ENCODE measurements around the gene HNF1A.

Gene HNF1A

DNA sequence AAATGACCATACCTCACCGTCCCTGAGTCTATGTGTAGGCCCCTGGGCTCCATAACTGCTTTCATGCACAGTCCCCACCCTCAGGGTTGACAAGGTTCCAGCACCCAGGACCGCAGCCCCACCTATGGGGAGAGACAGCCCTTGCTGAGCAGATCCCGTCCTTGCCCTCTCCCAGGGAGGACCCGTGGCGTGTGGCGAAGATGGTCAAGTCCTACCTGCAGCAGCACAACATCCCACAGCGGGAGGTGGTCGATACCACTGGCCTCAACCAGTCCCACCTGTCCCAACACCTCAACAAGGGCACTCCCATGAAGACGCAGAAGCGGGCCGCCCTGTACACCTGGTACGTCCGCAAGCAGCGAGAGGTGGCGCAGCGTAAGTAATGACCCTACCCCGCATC, 10.3 kb downstream of the HNF1A start:
- no peak for DNase-seq (ENCODE audit: low read depth in 2 of 2)

DNA sequence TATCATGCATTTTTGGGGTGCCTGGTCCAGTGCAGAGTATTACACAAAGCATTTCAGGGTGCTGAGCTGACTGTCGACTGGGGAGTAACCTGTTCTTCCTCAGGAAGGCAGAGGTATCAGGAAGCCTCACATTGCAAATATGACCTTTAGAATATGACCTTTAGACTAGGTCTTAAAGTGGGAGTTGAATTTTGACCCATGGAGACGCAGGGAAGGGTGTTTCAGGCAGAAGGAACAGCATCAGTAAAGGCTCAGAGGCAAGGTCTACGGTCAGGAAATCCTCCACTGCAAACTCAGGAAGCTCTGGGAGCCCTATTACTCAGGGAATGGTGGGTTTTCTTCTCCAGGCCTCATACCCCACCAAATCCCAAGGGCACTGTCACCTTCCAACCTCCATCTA, 11.3 kb downstream of the HNF1A start:
- no peak for DNase-seq (ENCODE audit: low read depth in 2 of 2)

GRCh38 chr12:120990487-120991055, 12.2 kb downstream of the HNF1A start:
- no peak for DNase-seq (ENCODE audit: low read depth in 2 of 2)

DNA sequence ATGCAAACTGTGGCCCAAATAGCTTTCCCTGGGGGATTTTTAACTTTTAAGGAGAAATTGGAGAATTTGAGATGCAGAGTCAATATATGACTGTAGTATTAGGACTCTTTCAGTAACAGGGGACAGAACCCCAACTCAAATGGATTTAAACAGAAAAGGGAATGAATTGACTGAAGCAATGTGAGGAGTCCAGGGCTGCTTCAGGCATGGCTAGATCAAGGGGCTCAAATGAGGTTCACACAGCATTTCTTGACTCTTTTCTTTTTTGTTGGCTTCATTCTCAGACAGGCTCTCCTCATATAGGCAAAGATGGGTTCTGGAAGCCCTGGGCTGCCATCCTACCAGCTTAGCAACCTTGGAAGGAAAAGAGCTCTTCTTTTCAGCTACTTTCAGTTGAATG, 13.6 kb downstream of the HNF1A start:
- no peak for DNase-seq (ENCODE audit: low read depth in 2 of 2)

DNA sequence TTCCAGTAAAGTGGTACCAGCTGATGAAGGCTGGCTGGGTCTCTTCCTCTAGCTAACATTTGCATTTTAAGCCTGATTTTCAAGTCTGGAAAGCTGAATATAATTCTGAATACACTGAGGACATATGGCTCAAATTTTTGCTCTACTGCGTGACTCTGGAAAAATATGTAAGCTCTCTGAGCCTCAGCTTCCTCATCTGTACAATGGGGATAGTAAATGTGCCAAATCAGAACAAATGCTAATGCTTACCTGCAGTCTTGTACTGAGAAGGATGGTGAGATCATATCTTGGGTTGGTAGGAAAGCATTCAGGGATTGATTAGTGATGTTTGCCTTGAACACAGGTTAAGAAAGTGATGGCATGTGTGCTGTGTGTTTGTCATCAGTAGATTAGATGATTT, 14.6 kb downstream of the HNF1A start:
- no peak for DNase-seq (ENCODE audit: low read depth in 2 of 2)

DNA sequence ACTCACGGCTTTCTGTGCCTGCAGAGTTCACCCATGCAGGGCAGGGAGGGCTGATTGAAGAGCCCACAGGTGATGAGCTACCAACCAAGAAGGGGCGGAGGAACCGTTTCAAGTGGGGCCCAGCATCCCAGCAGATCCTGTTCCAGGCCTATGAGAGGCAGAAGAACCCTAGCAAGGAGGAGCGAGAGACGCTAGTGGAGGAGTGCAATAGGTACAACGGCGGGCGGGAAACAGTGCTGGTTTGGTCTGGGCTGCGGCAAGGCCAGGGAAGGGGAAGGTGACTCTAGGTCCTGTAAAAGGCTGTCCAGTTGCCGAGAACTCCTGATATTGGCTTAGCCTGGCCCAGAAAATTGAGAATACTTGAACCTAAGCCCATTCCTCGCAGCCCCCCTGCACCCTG, 15.2 kb downstream of the HNF1A start:
- DNase-seq (ENCODE audit: low read depth in 2 of 2), result no peak

DNA sequence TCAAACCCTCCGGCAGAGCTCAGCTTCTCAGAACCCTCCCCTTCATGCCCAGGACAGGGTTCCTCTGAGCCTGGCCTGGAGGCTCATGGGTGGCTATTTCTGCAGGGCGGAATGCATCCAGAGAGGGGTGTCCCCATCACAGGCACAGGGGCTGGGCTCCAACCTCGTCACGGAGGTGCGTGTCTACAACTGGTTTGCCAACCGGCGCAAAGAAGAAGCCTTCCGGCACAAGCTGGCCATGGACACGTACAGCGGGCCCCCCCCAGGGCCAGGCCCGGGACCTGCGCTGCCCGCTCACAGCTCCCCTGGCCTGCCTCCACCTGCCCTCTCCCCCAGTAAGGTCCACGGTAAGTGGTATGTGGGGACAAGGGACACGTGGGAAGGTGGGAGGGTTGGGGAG, 15.7 kb downstream of the HNF1A start:
- no peak for DNase-seq (ENCODE audit: low read depth in 2 of 2)

DNA sequence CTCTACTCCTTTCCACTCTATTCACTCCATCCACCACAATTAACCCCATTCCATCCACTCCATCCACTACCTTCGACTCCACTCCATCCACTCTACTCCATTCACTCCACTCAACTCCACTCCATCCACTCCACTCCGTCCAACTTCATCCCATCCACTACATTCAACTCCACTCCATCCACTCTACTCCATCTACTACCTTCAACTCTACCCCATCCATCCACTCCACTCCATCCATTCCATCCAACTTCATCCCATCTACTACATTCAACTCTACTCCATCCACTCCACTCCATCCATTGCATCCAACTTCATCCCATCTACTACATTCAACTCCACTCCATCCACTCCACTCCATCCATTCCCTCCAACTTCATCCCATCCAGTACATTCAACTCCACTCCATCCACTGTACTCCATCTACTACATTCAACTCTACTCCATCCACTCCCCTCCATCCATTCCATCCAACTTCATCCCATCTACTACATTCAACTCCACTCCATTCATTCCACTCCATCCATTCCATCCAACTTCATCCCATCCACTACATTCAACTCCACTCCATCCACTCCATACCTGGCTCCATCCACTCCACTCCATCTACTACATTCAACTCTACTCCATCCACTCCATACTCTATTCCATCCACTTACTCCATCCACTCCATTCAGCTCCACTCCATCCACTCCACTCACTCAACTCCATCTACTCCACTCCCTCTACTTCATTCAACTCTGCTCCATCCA, 16.4 kb downstream of the HNF1A start:
- DNase-seq (ENCODE audit: low read depth in 2 of 2), result no peak

GRCh38 chr12:120996133-120996746, 17.9 kb downstream of the HNF1A start:
- no peak for DNase-seq (ENCODE audit: low read depth in 2 of 2)

DNA sequence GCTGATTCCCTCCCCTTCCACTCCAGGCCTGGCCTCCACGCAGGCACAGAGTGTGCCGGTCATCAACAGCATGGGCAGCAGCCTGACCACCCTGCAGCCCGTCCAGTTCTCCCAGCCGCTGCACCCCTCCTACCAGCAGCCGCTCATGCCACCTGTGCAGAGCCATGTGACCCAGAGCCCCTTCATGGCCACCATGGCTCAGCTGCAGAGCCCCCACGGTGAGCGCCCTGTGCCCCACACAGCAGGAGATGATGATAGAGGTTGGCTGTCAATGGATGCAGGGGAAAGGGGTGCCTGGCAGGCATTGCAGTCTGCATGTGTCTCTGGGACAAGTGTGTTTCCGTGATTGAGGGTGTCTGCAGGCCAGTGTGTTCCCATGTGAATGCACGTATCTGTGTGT, 19.1 kb downstream of the HNF1A start:
- DNase-seq (ENCODE audit: low read depth in 2 of 2), result no peak

GRCh38 chr12:120998435-120998834, 20.1 kb downstream of the HNF1A start:
- DNase-seq (ENCODE audit: low read depth in 2 of 2), result no peak

- DNase-seq (ENCODE audit: low read depth in 2 of 2), result no peak
These were observed 21.1 kb downstream of the HNF1A start for GRCh38 chr12:120999191-121000120.

GRCh38 chr12:121000530-121000929, 22.2 kb downstream of the HNF1A start:
- DNase-seq (ENCODE audit: low read depth in 2 of 2), result no peak

DNA sequence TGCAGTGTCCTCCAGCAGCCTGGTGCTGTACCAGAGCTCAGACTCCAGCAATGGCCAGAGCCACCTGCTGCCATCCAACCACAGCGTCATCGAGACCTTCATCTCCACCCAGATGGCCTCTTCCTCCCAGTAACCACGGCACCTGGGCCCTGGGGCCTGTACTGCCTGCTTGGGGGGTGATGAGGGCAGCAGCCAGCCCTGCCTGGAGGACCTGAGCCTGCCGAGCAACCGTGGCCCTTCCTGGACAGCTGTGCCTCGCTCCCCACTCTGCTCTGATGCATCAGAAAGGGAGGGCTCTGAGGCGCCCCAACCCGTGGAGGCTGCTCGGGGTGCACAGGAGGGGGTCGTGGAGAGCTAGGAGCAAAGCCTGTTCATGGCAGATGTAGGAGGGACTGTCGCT, 22.7 kb downstream of the HNF1A start:
- no peak for DNase-seq (ENCODE audit: low read depth in 2 of 2)

DNA sequence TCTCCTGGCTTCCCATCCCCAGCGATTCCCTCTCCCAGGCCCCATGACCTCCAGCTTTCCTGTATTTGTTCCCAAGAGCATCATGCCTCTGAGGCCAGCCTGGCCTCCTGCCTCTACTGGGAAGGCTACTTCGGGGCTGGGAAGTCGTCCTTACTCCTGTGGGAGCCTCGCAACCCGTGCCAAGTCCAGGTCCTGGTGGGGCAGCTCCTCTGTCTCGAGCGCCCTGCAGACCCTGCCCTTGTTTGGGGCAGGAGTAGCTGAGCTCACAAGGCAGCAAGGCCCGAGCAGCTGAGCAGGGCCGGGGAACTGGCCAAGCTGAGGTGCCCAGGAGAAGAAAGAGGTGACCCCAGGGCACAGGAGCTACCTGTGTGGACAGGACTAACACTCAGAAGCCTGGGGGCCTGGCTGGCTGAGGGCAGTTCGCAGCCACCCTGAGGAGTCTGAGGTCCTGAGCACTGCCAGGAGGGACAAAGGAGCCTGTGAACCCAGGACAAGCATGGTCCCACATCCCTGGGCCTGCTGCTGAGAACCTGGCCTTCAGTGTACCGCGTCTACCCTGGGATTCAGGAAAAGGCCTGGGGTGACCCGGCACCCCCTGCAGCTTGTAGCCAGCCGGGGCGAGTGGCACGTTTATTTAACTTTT, 23.6 kb downstream of the HNF1A start:
- no peak for DNase-seq (ENCODE audit: low read depth in 2 of 2)

DNA sequence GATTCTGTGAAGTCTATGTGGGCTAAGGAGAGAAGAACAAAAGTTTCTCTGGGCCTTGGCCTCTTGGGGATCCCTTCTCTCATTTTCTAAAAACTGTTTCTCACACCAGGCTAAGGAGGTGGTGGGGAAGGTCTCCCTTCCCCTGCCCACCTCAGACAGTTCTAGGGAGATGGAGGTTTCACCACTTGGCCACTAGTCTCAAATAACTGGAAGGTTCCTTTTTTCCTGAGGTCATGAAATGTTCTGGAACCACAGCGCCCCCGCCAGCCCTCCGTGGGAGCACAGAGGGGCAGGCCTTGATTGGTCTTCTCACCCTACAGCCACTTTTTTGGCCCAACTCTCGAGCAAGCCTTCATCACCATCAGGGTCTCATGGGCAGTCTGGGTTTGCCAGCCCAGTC, 25.3 kb downstream of the HNF1A start:
- no peak for DNase-seq (ENCODE audit: low read depth in 2 of 2)

DNA sequence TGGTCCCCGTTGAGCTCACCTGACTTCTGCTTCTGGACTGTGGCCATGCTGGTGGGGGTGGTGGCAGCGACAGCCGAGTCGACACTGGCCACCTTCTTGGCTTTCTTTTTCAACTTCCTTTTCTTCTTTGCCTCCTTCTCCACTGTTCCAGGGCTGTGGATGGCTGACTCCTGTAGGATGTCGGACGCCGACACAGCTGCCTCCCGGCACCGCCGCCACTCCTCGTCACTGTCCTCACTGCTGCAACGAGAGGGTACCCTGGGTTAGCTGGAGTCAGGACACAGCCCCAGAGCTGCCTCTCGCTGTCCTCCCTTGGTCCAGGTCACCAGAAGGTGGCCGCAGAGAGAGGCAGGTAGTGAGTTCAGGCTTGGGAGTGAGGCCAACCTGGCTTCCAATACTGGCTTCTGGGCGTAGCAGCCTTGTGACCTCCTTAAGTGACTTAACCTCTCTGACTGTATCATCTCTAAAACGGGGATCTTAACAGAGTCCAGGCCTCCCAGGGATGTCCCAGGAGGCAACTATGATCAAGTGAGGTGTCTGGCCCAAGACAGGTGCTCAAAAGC, 26.0 kb downstream of the HNF1A start:
- no peak for DNase-seq (ENCODE audit: low read depth in 2 of 2)

DNA sequence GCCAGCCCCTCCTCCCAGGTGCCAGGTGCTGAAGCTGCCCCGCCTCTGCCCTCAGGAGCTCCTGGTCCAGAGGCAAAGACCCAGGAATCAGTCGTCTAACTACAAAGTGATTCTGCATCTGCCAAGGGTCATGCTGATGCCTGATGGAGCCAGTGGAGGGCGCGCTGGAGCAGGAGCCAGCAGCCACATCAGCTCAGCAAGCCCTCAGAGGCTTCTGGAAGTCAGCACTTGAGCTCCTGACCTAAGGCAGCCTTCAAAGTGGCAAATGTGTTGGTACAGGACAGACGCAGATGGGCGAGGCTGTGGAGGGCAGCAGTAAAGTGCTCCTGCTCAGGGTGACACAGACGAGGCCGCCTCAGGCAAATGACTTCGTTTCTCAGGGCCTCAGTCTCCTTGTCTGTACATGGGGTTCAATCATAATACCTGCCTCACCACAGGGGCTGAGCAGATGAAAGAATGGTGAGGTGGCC, 27.0 kb downstream of the HNF1A start:
- DNase-seq (ENCODE audit: low read depth in 2 of 2), result peak in 1 of 2 donors; percentile 16

- DNase-seq (ENCODE audit: low read depth in 2 of 2), result no peak
These were observed 30.2 kb downstream of the HNF1A start for GRCh38 chr12:121008347-121009098.

DNA sequence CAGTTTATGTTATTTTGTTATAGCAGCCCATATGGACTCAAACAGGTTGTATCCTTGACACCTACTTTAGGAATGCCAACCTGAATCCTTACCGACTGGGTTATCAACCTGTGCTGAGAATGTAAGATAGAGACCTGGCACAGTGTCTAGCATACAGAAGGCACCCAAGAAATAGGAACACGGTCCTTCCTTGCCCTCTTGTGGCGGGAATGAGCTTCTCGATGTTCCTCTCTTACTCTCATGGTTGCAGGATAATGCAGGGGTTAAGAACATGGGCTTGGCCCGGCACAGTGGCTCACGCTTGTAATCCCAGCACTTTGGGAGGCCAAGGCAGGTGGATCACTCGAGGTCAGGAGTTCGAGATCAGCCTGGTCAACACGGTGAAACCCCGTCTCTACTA, 31.4 kb downstream of the HNF1A start:
- no peak for DNase-seq (ENCODE audit: low read depth in 2 of 2)

- DNase-seq (ENCODE audit: low read depth in 2 of 2), result no peak
These were observed 32.5 kb downstream of the HNF1A start for GRCh38 chr12:121010860-121011259.

Measured in stimulated activated CD4-positive, alpha-beta T cell treated with anti-CD3 and anti-CD28 coated beads, Interleukin-1b, Interleukin-23, amount 100 ng/mL, for 1 hour (primary cell).